Measurements from ENCODE around the gene COL4A4. TPM values are rescaled to one million over a fixed set of nuclear protein-coding genes. Genes with fewer than 3 reads are reported as not detected.
"Not testable (repeated sequence)": the region's sequence is repeated elsewhere in the genome, so short reads cannot be mapped to it uniquely, and the experiment has no call there.

Gene COL4A4
- total RNA-seq = 9.9 and 41.9 TPM in 2 replicates

DNA sequence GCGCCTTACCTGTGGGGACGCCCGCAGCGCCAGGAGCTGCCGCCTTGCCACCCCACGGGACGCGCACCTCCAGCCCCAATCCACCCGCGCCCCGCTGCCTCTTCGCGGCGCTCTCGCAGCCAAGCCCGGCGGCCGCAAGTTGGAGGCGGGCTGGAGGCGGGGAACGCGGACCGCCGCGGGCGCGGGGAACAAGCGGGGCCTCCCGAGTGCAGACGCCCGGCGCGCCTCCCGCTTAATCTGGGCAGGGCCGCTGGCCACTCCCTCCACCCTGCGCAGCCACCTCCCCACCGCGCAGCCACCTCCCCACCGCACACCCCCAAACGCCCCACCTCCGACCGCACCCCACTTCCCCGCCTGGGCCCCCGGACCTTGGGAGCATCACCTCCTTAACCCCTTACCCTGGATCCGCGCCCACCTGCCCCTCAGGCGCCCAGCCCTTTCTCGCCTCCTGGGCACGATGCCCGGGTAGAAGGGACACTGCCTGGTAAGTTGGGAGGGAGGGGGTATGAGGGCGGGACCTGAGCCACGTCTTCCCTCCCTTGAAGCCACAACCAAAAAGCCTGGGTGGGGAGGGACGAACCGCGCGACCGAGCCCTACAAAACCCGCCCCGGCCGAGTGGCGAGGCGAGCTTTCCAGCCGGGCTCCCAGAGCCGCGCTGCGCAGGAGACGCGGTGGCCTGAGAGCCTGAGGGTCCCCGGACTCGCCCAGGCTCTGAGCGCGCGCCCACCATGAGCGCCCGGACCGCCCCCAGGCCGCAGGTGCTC lies at the start of gene COL4A4, which contains the start of gene COL4A3:
TSS of gene COL4A4 (minus strand) at position 208 of the 765 bp plus-strand sequence. CDS start 16,722 bp downstream, outside the sequence.
TSS of gene COL4A3 (plus strand) at position 627 of the 765 bp plus-strand sequence. CDS start at position 730, 103 bp downstream.
- DNase-seq (ENCODE audit: low read depth) = peak; percentile 27

DNA sequence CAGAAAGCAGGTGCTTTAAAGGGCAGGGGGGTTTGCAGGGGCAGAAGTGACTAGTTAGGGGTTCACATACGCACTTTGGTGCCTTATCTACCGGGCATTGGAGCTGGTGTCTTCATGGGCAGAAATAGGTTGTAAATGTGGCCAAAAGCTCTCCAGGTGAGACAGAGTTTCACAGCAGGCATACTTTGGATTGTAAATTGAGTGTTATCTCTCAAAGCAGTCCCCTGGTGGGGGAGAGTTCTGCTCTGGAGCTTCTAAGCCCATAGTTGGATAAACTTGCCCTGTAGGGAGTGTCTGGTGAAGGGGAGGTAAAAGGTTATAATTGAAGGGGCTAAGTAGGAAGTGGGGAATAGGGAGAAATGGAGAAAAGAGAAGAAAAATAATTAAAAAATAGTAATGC lies 43.6 kb upstream of the COL4A4 start:
- no peak for DNase-seq (ENCODE audit: low read depth)

DNA sequence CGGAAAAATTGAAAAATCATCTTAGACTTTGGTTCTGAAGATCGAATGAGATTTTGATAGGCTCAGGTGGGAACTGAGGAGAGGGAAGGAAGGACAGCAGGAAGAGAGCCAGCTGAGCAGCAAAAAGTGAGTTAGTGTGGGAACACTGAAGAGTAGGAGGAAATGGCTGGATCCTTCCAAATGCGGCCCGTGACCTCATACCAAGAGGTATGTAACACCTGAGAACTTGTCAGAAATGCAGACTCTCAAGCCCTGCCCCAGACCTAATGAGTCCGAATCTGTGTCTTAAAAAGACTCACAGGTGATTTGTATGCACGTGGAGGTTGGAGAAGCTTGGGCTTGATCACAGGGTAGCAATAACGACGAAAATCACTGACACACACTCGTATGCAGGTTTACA lies 42.4 kb upstream of the COL4A4 start:
- no peak for DNase-seq (ENCODE audit: low read depth)

DNA sequence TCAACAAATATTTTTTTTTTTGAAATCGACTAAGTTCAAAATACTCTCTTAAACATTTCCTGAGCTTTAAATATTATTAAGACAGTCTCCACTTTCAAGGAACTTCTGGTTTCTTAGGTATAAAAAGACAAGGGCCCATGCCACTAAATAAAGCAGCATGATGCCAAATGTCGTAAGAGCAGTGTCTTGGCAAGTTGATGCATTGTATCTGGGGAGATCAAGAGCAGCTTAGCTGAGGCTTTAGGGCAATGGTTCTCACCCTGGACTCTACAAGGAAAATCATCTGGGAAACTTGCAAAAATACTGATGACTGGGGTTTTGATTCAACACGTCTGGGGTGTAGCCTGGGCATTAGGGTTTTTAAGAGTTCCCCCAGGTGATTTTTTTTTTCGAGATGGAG lies 41.7 kb upstream of the COL4A4 start:
- no peak for DNase-seq (ENCODE audit: low read depth)

DNA sequence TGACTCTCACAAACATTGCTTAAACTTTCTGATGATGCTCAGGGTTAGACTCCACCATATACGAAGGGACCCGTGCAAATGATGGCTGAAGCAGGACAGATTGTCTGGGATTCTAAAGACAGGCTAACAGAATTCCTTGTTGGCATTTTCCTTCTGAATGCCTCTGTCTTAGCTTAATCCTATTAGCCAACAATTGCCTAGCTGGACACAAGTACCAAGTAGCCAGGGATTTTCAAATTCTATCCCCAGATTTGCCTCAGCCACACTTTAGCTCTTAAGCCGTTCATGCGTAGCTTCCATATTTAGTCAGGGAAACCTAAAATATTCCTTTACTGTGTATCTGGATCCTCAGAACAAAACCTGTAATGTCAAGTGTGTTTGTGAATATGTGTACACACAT lies 40.4 kb upstream of the COL4A4 start:
- DNase-seq (ENCODE audit: low read depth) = no peak

DNA sequence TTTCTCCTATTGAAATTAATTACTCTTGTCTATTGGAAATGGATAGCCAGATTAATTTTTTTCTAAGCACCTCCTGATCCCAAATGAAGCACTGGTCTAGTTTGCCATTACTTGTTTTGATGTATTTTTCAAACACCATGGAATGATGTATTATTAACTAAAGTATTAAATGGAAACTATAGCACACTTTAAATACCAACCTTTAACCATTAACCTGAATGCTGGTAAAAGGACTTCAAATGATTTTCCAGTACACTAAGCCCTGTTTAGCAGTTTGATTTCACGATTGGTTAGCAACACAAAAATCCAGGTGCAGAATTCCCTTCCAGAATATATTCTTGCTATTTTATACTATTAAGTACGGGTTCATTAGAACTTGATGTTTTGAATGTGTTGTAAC lies 37.8 kb upstream of the COL4A4 start:
- DNase-seq (ENCODE audit: low read depth) = peak; percentile 91

DNA sequence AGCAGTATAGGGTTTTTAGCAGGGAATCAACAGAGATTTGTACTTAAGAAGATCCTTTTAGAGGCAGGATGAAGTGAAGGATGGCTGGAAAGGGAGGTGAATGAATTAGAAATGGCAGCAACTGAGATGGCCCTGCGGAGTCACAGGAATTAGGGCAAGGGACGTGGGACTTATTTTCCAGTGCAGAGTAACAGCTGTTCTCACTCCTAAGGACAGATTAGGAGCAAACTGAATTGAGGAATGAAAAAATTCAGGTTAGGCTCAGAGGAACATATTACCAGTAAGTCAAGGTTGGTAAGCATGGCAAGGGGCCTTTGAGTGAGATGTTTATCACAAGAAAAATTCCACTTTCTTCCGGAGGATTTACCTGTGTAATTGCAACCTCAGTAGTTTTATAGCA lies 34.9 kb upstream of the COL4A4 start:
- peak; percentile 42 for DNase-seq (ENCODE audit: low read depth)

DNA sequence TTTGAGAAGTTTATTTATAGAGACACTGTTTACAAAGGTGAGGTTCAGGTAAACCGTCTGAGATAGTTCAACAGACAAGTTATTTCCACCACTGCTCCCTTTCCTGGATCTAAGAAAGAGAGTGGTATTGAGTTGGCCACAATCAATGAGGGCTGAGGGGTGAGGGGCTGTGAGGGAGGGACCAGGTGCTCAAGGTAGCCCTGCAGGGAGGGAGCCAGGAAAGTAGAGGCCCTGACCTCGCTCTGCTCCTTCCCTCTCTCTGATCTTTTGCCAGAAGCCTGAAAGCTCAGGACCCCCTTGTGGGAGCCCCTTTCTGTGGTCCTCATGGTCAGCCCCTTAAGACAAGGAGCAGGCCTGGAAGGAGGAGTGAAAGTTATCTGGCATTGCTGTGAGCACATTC lies 30.2 kb upstream of the COL4A4 start:
- DNase-seq (ENCODE audit: low read depth) = no peak

DNA sequence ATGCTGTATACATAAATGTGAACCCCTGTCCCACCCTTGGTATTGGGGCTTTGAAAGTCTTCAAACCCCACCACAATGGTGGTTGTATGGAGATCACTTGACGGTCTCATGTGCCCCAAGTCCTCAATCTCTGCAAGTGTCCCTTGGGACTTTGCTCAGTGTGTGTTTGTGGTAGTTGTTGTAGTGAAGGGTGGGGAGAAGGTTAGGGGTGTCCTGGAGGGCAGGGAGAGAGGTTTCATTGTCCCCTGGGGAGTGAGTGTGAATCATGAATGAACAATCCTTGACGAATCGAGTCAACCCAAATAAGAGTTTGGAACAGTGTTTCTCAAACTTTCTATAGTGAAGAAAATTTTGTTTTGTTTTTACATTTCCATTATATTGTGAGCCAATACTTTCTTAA lies 28.5 kb upstream of the COL4A4 start:
- no peak for DNase-seq (ENCODE audit: low read depth)

DNA sequence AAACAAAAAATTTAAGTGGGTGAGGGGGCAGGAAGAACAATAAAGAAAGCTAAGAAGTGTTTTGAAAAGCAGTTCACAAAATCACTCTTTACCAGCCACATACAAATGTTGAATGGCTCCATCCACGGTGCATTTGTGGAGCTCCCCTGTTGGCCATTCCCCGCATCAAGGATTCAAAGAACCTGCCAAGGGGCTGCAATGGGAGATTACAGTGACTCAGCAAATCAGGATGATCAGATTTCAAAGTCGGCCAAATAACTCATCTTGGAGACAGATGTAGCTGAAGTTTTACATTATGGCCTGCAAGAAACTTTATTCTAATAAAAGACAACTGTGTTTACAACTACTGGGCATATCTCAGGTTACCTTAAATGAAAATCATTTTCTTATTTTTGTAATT lies 27.4 kb upstream of the COL4A4 start:
- DNase-seq (ENCODE audit: low read depth) = no peak

DNA sequence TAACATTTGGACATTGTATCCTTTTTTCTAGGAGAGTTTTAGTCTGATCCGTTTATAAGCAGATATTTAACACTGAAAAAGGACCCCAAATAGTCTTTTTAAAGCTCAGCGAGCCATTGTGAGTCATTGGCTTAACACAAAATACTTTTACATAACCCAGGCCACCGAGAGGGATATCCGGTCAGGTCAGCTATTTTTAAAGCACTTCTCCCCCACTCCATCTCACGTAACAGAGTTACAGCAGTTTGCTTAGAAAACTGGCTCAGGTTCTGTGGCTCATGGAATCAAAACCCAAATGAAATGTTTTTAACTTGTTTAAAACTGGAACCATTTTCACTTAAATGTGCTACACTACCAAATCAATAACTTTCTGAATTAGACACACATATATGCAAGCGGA lies 24.3 kb upstream of the COL4A4 start:
- peak; percentile 82 for DNase-seq (ENCODE audit: low read depth)

DNA sequence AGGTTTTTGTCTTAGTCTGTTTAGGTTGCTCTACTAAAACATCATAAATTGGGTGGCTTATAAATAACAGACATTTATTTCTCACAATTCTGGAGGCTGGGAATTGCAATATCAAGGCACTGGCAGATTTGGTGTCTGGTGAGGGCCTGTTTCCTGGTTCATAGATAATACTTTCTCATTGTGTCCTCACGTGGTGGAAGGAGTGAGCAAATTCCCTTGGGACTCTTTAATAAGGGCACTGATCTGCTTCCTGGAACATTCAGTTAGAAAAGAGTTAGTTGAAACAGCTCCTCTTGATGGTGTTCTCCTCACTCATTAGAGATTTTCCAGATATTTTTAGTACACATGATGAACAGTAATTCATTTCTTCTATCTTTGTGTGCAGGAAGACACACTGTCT lies 22.7 kb upstream of the COL4A4 start:
- DNase-seq (ENCODE audit: low read depth) = no peak

DNA sequence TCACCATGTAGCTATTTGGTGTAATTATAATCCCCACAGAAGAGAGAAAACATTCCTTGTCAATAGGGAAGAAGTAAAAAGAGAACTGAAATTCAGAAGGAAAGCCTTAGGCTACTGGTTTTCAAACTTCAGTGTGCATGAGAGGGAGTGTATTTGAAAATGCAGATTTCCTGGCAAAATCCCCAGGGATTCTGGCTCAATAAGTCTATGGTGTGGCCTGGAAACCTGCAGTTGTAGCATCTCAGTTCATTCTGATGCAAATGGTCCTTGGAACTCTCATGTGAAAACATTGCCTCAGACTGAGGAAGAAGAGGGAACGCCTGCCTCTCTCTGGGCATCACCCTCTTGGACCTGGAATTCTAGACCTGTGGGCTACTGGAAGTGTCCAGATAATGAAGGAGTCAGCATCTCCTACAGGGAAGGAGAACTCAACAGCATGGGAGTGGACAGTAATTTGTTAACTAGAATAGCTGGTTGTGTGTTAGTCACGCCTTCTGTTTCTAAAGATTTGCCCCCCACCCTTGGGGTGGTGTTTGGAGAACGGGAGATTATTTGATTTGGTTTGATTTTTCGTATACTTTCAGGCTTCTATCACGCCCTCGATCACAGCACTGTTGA lies 21.7 kb upstream of the COL4A4 start:
- DNase-seq (ENCODE audit: low read depth) = no peak

DNA sequence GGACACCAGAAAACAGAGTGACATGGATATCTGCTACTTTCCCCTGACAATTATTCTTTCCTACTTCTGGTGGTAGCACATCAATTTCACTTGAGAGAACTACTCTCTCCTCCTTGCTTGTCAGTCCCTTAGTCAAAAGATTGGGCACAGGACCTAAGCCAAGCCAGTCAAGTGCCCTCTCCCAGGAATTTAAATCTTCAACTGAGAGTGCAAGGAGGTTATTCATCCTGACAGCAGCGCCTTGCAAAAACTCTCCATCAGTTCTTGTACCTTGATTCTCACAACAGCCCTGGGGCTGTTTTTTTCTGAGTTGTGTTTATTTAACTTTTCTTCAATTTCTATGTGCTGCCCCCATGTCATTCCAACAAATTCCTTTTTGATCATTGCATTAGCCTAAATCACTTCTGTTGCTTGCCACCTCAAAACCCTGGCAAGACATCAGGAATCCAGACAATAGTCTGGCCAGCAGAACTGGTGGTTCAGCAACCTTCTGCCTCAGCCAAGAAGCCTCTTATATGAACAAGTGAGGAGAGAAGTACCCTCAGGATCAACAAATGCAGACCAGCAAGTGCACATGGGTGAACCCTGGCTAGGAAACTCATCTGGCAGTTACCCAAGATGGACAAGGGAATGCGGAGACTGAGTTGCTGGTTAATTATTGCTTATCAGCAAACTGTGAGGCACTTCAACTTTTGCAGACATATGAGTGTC lies 19.8 kb upstream of the COL4A4 start:
- DNase-seq (ENCODE audit: low read depth) = peak; percentile 98

DNA sequence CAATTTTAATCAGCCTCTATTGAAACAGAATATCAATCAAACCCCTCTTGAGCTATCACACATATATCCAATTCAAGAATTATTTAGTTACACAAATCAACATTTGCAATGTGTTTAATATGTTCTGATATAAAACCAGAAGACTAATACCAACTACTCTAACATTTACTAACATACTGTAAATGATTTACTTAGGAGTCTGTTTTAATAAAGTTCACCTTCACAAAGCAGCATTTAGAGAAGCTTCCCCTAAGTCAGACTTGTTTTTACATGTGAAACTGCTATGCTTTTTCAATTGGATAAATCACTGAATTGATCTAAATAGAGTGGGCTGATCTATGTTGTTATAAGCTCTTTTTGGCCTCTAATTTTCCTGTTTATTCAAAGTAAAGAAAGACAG lies 18.8 kb upstream of the COL4A4 start:
- peak; percentile 67 for DNase-seq (ENCODE audit: low read depth)

DNA sequence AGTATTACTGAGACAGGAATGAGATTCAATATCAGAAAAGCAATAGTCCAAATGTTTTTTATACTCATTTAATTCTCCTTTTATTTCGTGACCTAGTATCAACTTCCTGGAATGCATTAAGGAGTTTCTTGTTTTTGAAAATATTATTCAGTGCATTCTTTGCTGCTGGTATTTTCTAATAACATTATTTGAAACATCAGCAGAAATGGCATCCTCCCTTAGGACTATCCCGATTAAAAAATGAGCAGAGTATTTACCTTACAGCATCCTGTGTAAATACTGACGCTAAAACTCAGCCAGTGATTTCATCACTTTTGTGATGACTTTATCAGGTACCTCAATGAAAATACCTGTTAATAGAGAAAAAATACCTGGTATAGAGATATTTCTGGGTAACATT lies 16.8 kb upstream of the COL4A4 start:
- no peak for DNase-seq (ENCODE audit: low read depth)

DNA sequence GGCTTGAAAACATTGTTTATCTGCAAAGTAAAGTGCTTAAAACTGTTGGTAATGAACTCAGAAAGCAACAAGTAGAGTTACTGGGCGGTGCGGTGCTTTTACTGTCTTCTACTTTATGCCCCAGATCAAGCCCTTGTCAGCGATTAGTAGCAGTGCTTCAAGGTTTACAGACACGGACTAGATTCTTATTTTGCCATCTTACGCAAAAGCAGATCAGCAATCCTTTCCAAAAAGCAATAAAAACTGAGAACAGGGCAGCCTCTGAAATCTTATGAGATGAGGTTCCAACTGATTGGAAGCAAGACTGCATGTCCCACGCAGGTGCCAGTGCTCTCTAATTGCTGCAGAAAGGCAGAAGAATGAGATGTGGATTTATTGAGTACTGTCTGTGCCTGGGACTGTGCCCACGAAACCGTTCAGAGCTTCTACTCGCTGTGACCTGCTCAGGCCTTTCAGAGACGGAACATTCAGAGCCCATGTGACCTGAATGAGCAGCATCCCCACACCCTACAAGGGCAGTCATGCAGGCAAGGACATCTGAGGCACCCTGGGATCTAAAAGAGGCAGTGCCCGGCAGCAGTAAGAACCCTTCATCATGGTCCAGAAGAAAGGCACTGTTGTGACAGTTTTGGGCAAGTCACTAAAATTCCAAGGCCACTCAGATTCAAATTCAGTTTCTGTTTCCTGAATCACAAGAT lies 16.1 kb upstream of the COL4A4 start:
- DNase-seq (ENCODE audit: low read depth) = peak; percentile 70

DNA sequence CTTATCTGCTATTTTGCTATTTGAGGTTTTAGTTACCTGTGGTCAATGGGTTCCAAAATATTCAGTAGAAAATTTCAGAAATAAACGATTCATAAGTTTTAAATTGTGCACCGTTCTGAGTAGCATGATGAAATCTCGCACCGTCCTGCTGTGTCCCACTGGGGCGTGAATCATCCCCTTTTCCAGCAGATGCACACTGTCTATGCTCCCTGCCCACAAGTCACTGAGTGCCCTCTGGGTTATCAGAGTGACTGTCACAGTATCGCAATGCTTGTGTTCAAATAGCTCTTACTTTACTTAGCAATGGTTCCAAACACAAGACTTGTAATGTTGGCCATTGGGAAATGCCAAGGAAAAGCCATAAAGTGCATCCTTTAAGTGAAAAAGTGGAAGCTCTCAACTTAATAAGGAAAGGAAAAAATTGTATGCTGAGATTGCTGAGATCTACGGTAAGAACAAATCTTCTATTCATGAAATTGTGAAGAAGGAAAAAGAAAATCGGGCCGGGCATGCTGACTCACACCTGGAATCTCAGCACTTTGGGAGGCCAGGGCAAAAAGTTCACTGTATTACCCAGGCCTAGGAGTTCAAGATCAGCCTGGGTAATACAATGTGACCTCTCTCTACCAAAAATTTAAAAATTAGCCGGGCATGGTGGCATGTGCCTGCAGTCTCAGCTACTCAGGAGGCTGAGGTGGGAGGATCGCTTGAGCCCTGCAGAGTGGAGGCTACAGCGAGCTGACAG lies 13.8 kb upstream of the COL4A4 start:
- DNase-seq (ENCODE audit: low read depth) = no peak

DNA sequence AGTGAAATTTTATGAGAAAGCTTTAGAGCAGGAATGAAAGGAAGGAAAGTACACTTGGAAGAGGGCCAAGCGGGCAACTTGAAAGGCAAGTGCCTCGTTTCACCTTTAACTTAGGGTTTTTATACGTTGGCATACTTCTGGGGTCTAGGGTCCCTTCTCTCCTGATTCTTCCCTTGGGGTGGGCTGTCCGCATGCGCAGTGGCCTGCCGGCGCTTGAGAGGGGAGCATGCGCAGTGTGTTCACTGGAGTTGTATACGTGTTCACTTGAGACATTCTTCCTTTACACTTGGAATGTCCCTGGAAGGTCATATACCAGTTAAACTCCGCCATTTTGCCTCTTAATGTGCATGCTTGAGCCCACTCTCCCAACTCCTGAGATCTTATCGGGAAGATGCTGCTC lies 7.8 kb upstream of the COL4A4 start:
- not testable (repeated sequence) for DNase-seq (ENCODE audit: low read depth)

DNA sequence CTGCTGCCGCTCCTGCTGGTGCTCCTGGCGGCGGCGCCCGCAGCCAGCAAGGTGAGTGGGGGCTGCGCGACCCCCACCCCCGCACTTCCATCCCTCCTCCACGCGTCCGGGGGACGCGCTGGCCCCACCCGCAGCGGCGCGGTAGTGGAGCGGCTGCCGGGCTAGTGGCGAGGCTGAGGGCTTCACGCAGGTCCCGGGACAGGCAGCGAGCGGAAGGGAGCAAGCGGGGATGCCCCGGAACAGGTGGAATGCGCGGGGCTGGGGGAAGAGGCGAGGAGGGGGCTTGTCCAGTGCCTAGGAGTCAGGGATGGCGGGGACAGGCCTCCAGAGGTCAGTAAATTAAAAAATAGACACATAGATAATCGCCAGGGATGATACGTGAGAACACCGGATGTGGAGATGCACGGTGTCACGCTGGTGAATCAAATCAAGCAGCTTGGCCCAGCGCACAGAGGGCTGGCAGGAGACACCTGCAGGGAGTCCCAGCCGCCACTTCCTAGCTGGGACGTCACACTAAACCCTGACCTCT lies 822 bp upstream of the COL4A4 start:
- DNase-seq (ENCODE audit: low read depth) = no peak

DNA sequence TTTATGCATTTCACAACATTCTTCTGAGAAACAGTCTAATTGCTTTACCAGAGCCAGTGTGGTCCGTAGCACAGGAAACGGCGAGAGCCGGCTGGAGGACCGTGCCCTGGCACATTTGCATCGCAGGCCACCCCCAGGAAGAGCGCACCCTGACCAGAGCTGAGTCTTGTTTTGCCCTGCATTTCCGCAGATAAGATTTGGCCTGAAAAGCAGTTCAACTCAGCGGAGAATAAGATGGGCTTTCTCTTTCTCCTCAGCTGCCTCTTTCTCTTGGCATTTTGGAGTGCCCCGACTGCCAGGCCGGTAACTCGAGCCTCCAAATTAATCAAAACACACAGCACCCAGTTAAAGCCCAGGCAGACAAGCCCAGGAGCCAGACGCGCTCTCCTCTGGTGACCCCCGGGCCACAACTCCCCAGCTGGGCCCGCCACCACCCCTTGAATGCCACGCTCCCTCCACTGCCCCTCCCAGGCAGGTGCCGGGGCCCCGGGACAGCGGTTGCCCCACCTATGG lies 464 bp downstream of the COL4A4 start:
- peak; percentile 35 for DNase-seq (ENCODE audit: low read depth)

All from renal cortical epithelial cell (primary cell).